DND-41 (cell line): ENCODE measurements around the gene CCSER2.

ENCODE experiments used
- ATAC-seq: fragments of 200-7000 bp; cut with Tn5 transposase; 3 replicates; pipeline ENCODE4 v1.9.1; 2021; ENCODE audit warnings: low read depth; ENCODE audit not compliant: insufficient read depth
- DNase-seq: peaks from one replicate; pipeline ENCODE4 v3.0.0-alpha.2; 2020
- H2AFZ ChIP-seq: 2 replicates; pipeline ENCODE4 v1.6.0; 2012; ENCODE audit warnings: low read depth, low read length
- H3K27ac ChIP-seq: 2 replicates; pipeline ENCODE4 v1.5.1; 2012; ENCODE audit warnings: low read length, inconsistent platforms
- H3K27me3 ChIP-seq: fragments of 200-600 bp; sonication (generic); 2 replicates; pipeline ENCODE4 v1.6.0; 2012; ENCODE audit warnings: low read length, mild to moderate bottlenecking, inconsistent platforms; ENCODE audit not compliant: insufficient read depth, poor library complexity
- H3K36me3 ChIP-seq: 2 replicates; pipeline ENCODE4 v1.5.1; 2012; ENCODE audit warnings: low read length, inconsistent platforms; ENCODE audit not compliant: insufficient read depth
- H3K4me1 ChIP-seq: 2 replicates; pipeline ENCODE4 v1.5.1; 2012; ENCODE audit warnings: mild to moderate bottlenecking, low read length; ENCODE audit not compliant: insufficient read depth
- H3K4me2 ChIP-seq: 2 replicates; pipeline ENCODE4 v1.6.0; 2012; ENCODE audit warnings: mild to moderate bottlenecking, moderate library complexity, low read length, inconsistent platforms; ENCODE audit not compliant: insufficient read depth
- H3K4me3 ChIP-seq, 2 experiments: fragments of 200-600 bp in 1 of 2; shearing (Covaris generic) in 1 of 2; 2 replicates each; pipeline ENCODE4 v1.5.1; 2012 to 2016; ENCODE audit warnings: inconsistent platforms in 2 of 2, low read length in 2 of 2, mild to moderate bottlenecking in 2 of 2, low read depth in 1 of 2, moderate library complexity in 1 of 2
- H3K79me2 ChIP-seq: 2 replicates; pipeline ENCODE4 v1.6.0; 2012; ENCODE audit warnings: low read length, inconsistent platforms; ENCODE audit not compliant: insufficient read depth
- H3K9ac ChIP-seq: 2 replicates; pipeline ENCODE4 v1.6.0; 2012; ENCODE audit warnings: low read depth, mild to moderate bottlenecking, inconsistent platforms, low read length, moderate library complexity
- H3K9me3 ChIP-seq: 2 replicates; pipeline ENCODE4 v1.5.1; 2012; ENCODE audit warnings: low read length, moderate library complexity, mild to moderate bottlenecking, inconsistent platforms; ENCODE audit not compliant: insufficient read depth, severe bottlenecking
- H4K20me1 ChIP-seq: 2 replicates; pipeline ENCODE4 v1.6.0; 2012; ENCODE audit warnings: low read length; ENCODE audit not compliant: insufficient read depth
- CTCF ChIP-seq: IDR thresholded peaks from 2 replicates; pipeline ENCODE4 v1.5.1; 2012; ENCODE audit warnings: borderline replicate concordance, low read length, moderate library complexity, mild to moderate bottlenecking; ENCODE audit not compliant: poor library complexity, severe bottlenecking; ENCODE audit errors: extremely low read depth
- EZH2 ChIP-seq: IDR thresholded peaks from 3 replicates; pipeline ENCODE4 v1.6.1; 2012; ENCODE audit warnings: borderline replicate concordance, low read depth, mild to moderate bottlenecking, moderate library complexity, low read length, inconsistent platforms; ENCODE audit not compliant: severe bottlenecking

The CCSER2 gene

GRCh38 chr10:84365335-84365881 is 37.0 kb downstream of the CCSER2 start:
- no peak overlapping the region for H3K9ac ChIP-seq
- H3K4me1 ChIP-seq: 0 out of 2 replicates have a peak, but pooled peaks cover 4% of the 10 kb centered on the region
- no peak for TF ChIP-seq EZH2
- no peak for TF ChIP-seq CTCF
- DNase-seq (no peak), ATAC-seq (peak; percentile 31; the same call in 1 of the 3 replicates)
- H3K4me2 ChIP-seq: no peak overlapping the region
- no peak overlapping the region for H3K4me3 ChIP-seq
- H3K9me3 ChIP-seq: no peaks in the 10 kb centered on the region
- peaks cover 32% of the 10 kb centered on the region for H4K20me1 ChIP-seq
- H3K79me2 ChIP-seq: peaks cover 88% of the 10 kb centered on the region
- no peak overlapping the region for H3K27ac ChIP-seq
- no peak overlapping the region for H2AFZ ChIP-seq
- no peaks in the 10 kb centered on the region for H3K27me3 ChIP-seq
- no peaks in the 10 kb centered on the region; the same call in 1 of the 2 replicates for H3K36me3 ChIP-seq

GRCh38 chr10:84366041-84366440 is 37.7 kb downstream of the CCSER2 start:
- H3K36me3 ChIP-seq: peaks cover 2% of the 10 kb centered on the region; the same call in 1 of the 2 replicates
- no peak overlapping the region for H3K4me2 ChIP-seq
- H2AFZ ChIP-seq: no peak overlapping the region
- TF ChIP-seq CTCF (no peak), EZH2 (no peak)
- H3K4me3 ChIP-seq: no peak overlapping the region
- no peak overlapping the region for H3K9ac ChIP-seq
- no peaks in the 10 kb centered on the region for H3K27me3 ChIP-seq
- no peak overlapping the region for H3K27ac ChIP-seq
- DNase-seq (no peak), ATAC-seq (no peak)
- 0 out of 2 replicates have a peak, but pooled peaks cover 2% of the 10 kb centered on the region for H3K4me1 ChIP-seq
- H3K9me3 ChIP-seq: no peaks in the 10 kb centered on the region
- H3K79me2 ChIP-seq: peaks cover 81% of the 10 kb centered on the region
- peaks cover 29% of the 10 kb centered on the region for H4K20me1 ChIP-seq

GRCh38 chr10:84367256-84367655 is 38.9 kb downstream of the CCSER2 start:
- ATAC-seq (no peak), DNase-seq (no peak)
- Histone ChIP-seq H2AFZ (no peak overlapping the region), H4K20me1 (peaks cover 24% of the 10 kb centered on the region; the same call in 1 of the 2 replicates), H3K4me2 (no peak overlapping the region), H3K36me3 (peaks cover 12% of the 10 kb centered on the region), H3K9ac (no peak overlapping the region), H3K27ac (no peak overlapping the region), H3K79me2 (peaks cover 70% of the 10 kb centered on the region), H3K4me3 (no peak overlapping the region), H3K4me1 (no peaks in the 10 kb centered on the region), H3K27me3 (no peaks in the 10 kb centered on the region), H3K9me3 (no peaks in the 10 kb centered on the region)
- TF ChIP-seq CTCF (no peak), EZH2 (no peak)

- TF ChIP-seq EZH2 (no peak), CTCF (no peak)
- no peak overlapping the region for H2AFZ ChIP-seq
- H3K27ac ChIP-seq: no peak overlapping the region
- no peak overlapping the region for H3K4me2 ChIP-seq
- H3K79me2 ChIP-seq: peaks cover 58% of the 10 kb centered on the region
- no peaks in the 10 kb centered on the region for H3K27me3 ChIP-seq
- H3K4me3 ChIP-seq: no peak overlapping the region
- H3K36me3 ChIP-seq: peaks cover 17% of the 10 kb centered on the region
- peaks cover 19% of the 10 kb centered on the region; the same call in 1 of the 2 replicates for H4K20me1 ChIP-seq
- H3K9me3 ChIP-seq: no peaks in the 10 kb centered on the region
- H3K9ac ChIP-seq: no peak overlapping the region
- no peaks in the 10 kb centered on the region for H3K4me1 ChIP-seq
- ATAC-seq (no peak), DNase-seq (no peak)
These were observed 40.4 kb downstream of the CCSER2 start for GRCh38 chr10:84368828-84369227.
